ENCODE data around the gene MYBPHL.

Gene MYBPHL

GRCh38 chr1:109293026-109293425, 13.8 kb downstream of the MYBPHL start (continued):
- no peak for TF ChIP-seq ZSCAN4 (tag by site-specific recombination; IDR thresholded peaks at IDR 0.05)
- TF ChIP-seq MZF1 (tag by site-specific recombination; IDR thresholded peaks at IDR 0.05; ENCODE audit: borderline replicate concordance): no peak
- TF ChIP-seq ZBTB10 (tag by site-specific recombination; IDR thresholded peaks at IDR 0.05): no peak
- no peak for TF ChIP-seq ZNF704 (tag by site-specific recombination; IDR thresholded peaks at IDR 0.05)
- no peak for TF ChIP-seq PRDM2 (tag by site-specific recombination; IDR thresholded peaks at IDR 0.05; ENCODE audit: borderline replicate concordance)
- no peak for TF ChIP-seq ZNF660 (tag by site-specific recombination; IDR thresholded peaks at IDR 0.05)
- no peak for TF ChIP-seq ZNF501 (tag by site-specific recombination; IDR thresholded peaks at IDR 0.05)
- no peak for TF ChIP-seq ZNF510 (tag by site-specific recombination; IDR thresholded peaks at IDR 0.05; ENCODE audit: insufficient replicate concordance)
- TF ChIP-seq ZNF404 (tag by site-specific recombination; IDR thresholded peaks at IDR 0.05): no peak
- no peak for TF ChIP-seq ZBTB8A (tag by site-specific recombination; IDR thresholded peaks at IDR 0.05)
- TF ChIP-seq ZNF433 (tag by site-specific recombination; IDR thresholded peaks at IDR 0.05; ENCODE audit: low read depth): no peak
- no peak for TF ChIP-seq KLF8 (tag by site-specific recombination; IDR thresholded peaks at IDR 0.05)
- no peak for TF ChIP-seq PRDM4 (tag by site-specific recombination; IDR thresholded peaks at IDR 0.05)
- no peak for TF ChIP-seq ZNF146 (tag by site-specific recombination; IDR thresholded peaks at IDR 0.05)

All from HEK293 (cell line).